Activated naive CD4-positive, alpha-beta T cell treated with anti-CD3 and anti-CD28 coated beads for 36 hours (primary cell): ENCODE results near the gene ITPRIP. TPM values are rescaled to one million over a fixed set of nuclear protein-coding genes. Genes with fewer than 3 reads are reported as not detected.

Source experiments
- CTCF ChIA-PET: fragments of 350-600 bp; sonication (Branson Sonifier 250); formaldehyde crosslinking; loops from one replicate; lab custom pipeline; 2021; ENCODE audit warnings: antibody characterized with exemption; lab: Charles Lee
- DNase-seq: peaks from one replicate; pipeline ENCODE4 v3.0.0-alpha.2; 2020
- H3K27ac Mint-ChIP-seq: one replicate; pipeline ENCODE4 v1.8.0; 2021; ENCODE audit warnings: mild to moderate bottlenecking, mixed read lengths
- H3K27me3 Mint-ChIP-seq: one replicate; pipeline ENCODE4 v1.8.0; 2021; ENCODE audit warnings: low read depth, mixed read lengths
- H3K36me3 Mint-ChIP-seq: one replicate; pipeline ENCODE4 v1.8.0; 2021; ENCODE audit warnings: low read depth, mixed read lengths
- H3K4me1 Mint-ChIP-seq: one replicate; pipeline ENCODE4 v1.8.0; 2021; ENCODE audit warnings: low read depth, mixed read lengths
- H3K4me3 Mint-ChIP-seq: one replicate; pipeline ENCODE4 v1.8.0; 2021; ENCODE audit warnings: mild to moderate bottlenecking, moderate library complexity, mixed read lengths
- H3K9me3 Mint-ChIP-seq: one replicate; pipeline ENCODE4 v1.8.0; 2021; ENCODE audit warnings: mixed read lengths
- intact Hi-C: fragments of 100-400 bp; cut with micrococcal nuclease; formaldehyde crosslinking; loops from one replicate; pipeline ENCODE4 v1.15.1; 2023
- total RNA-seq, 2 experiments: library from RNA; stranded (reverse); gene quantifications; one replicate each; pipeline ENCODE4 v1.2.3, GENCODE V29; 2021

Gene ITPRIP
- total RNA-seq, 2 experiments from 2014 or later: 24.5 to 25.3 TPM

- H3K36me3 Mint-ChIP-seq: no peaks in the 10 kb centered on the region
- H3K27me3 Mint-ChIP-seq: peaks cover 3% of the 10 kb centered on the region
- intact Hi-C loops: no loop called here
- no peak for DNase-seq
- H3K9me3 Mint-ChIP-seq: no peaks in the 10 kb centered on the region
- CTCF ChIA-PET: interaction anchor here (7.0 to 14.9 kb wide), 2 partner anchors 11 to 61 kb away, joined by 173 to 195 read pairs; no protein-coding TSS in a partner anchor
- no peak overlapping the region for H3K27ac Mint-ChIP-seq
- H3K4me1 Mint-ChIP-seq: peaks cover 15% of the 10 kb centered on the region
- H3K4me3 Mint-ChIP-seq: no peak overlapping the region
Measured at GRCh38 chr10:104288355-104288754, 49.9 kb downstream of the ITPRIP start.

DNA sequence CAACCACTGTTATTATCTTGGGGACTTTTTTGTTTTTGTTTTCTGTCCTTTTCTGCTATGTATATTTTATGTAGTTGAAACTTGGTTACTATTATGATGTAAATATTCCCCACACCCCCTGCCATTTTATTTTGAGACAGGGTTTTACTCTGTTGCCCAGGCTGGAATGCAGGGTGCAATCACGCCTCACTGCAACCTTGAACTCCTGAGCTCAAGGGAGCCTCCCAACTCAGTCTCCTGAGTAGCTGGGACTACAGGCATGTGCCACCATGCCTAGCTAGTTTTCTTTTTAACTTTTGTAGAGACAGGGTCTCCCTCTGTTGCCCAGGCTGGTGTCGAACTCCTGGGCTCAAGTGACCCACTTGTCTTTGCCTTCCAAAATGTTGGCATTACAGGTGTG is 51.3 kb downstream of the ITPRIP start:
- intact Hi-C loops: no loop called here
- Mint-ChIP-seq H3K4me1 (peaks cover 6% of the 10 kb centered on the region), H3K9me3 (no peaks in the 10 kb centered on the region), H3K27ac (no peak overlapping the region), H3K4me3 (no peak overlapping the region), H3K36me3 (no peaks in the 10 kb centered on the region), H3K27me3 (peaks cover 3% of the 10 kb centered on the region)
- CTCF ChIA-PET: interaction anchor here (1.4 to 14.9 kb wide), 5 partner anchors 9 to 64 kb away, joined by 3 to 195 read pairs (median 5); no protein-coding TSS in a partner anchor
- DNase-seq: no peak

DNA sequence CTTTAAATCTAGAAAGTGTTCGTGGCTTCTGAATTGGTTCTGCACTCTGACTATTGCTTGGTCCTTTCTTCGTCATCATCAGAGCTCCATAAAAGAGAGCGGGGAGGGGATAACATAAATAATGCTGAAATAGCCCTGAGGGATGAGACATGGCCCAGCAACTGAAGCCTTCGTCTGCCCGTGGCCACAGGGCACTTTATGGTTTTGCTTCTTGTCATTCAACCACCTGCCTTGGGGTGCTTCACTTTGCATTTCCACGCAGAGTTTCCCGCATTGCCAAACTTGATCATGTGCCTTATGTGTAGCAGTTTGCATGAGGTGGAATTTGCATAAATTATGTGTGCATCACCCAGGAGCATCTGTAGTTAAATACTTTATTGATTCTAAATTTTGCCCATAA is 53.4 kb downstream of the ITPRIP start:
- H3K4me1 Mint-ChIP-seq: no peaks in the 10 kb centered on the region
- H3K9me3 Mint-ChIP-seq: no peaks in the 10 kb centered on the region
- no peaks in the 10 kb centered on the region for H3K27me3 Mint-ChIP-seq
- H3K4me3 Mint-ChIP-seq: no peak overlapping the region
- no peak for DNase-seq
- H3K27ac Mint-ChIP-seq: no peak overlapping the region
- intact Hi-C loops: no loop called here
- CTCF ChIA-PET: interaction anchor here (0.5 to 14.9 kb wide), 3 partner anchors 8 to 661 kb away, joined by 3 to 195 read pairs (median 9); no protein-coding TSS in a partner anchor
- H3K36me3 Mint-ChIP-seq: no peaks in the 10 kb centered on the region

- CTCF ChIA-PET: interaction anchor here (1.7 to 8.9 kb wide), 3 partner anchors 8 to 69 kb away, joined by 4 to 195 read pairs (median 84); no protein-coding TSS in a partner anchor
- Mint-ChIP-seq H3K27me3 (no peaks in the 10 kb centered on the region), H3K4me1 (no peaks in the 10 kb centered on the region), H3K36me3 (no peaks in the 10 kb centered on the region), H3K9me3 (no peaks in the 10 kb centered on the region), H3K4me3 (no peak overlapping the region), H3K27ac (no peak overlapping the region)
- intact Hi-C loops: no loop called here
- DNase-seq: no peak
Measured at GRCh38 chr10:104281694-104282093, 56.6 kb downstream of the ITPRIP start.

GRCh38 chr10:104279550-104280259 is 58.6 kb downstream of the ITPRIP start:
- no peak for DNase-seq
- Mint-ChIP-seq H3K9me3 (no peaks in the 10 kb centered on the region), H3K27me3 (peaks cover 9% of the 10 kb centered on the region), H3K36me3 (no peaks in the 10 kb centered on the region), H3K4me3 (no peak overlapping the region), H3K27ac (no peak overlapping the region), H3K4me1 (peaks cover 2% of the 10 kb centered on the region)
- CTCF ChIA-PET: interaction anchor here (1.5 to 8.9 kb wide), 3 partner anchors 10 to 74 kb away, joined by 5 to 195 read pairs (median 84); partner anchors contain the start of gene CFAP58
- intact Hi-C loops: no loop called here

DNA sequence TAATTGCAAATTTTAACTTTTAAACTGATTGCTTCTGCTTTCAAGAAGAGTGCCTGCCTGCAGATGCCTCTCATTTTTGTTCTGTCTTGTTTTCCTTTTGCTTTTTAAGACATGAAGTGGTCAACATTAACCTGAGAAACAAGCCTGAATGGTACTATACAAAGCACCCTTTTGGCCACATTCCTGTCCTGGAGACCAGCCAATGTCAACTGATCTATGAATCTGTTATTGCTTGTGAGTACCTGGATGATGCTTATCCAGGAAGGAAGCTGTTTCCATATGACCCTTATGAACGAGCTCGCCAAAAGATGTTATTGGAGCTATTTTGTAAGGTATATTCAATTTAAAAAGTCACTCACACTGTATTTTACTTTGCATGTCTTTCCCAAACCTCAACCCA is 60.5 kb downstream of the ITPRIP start:
- no peak for DNase-seq
- H3K36me3 Mint-ChIP-seq: no peaks in the 10 kb centered on the region
- no peak overlapping the region for H3K27ac Mint-ChIP-seq
- peaks cover 6% of the 10 kb centered on the region for H3K4me1 Mint-ChIP-seq
- no peaks in the 10 kb centered on the region for H3K9me3 Mint-ChIP-seq
- intact Hi-C loops: no loop called here
- CTCF ChIA-PET: interaction anchor here (0.6 to 8.9 kb wide), 3 partner anchors 12 to 90 kb away, joined by 3 to 195 read pairs (median 84); no protein-coding TSS in a partner anchor
- H3K27me3 Mint-ChIP-seq: peaks cover 9% of the 10 kb centered on the region
- no peak overlapping the region for H3K4me3 Mint-ChIP-seq

GRCh38 chr10:104276192-104276591 is 62.1 kb downstream of the ITPRIP start:
- CTCF ChIA-PET: interaction anchor here (0.8 to 8.9 kb wide), 12 partner anchors 14 to 391 kb away, joined by 3 to 195 read pairs (median 26); partner anchors contain the start of genes CFAP58 and GSTO1
- Mint-ChIP-seq H3K27me3 (peaks cover 9% of the 10 kb centered on the region), H3K4me1 (peaks cover 6% of the 10 kb centered on the region), H3K9me3 (no peaks in the 10 kb centered on the region), H3K4me3 (no peak overlapping the region), H3K36me3 (no peaks in the 10 kb centered on the region), H3K27ac (no peak overlapping the region)
- intact Hi-C loops: no loop called here
- DNase-seq: no peak

GRCh38 chr10:104274762-104275721 is 63.2 kb downstream of the ITPRIP start:
- DNase-seq: peak; percentile 63
- intact Hi-C loops: loop anchor here (1.0 kb wide), 1 partner anchor 75 kb away; no protein-coding TSS in a partner anchor
- no peak overlapping the region for H3K27ac Mint-ChIP-seq
- H3K27me3 Mint-ChIP-seq: peaks cover 9% of the 10 kb centered on the region
- H3K36me3 Mint-ChIP-seq: no peaks in the 10 kb centered on the region
- H3K9me3 Mint-ChIP-seq: no peaks in the 10 kb centered on the region
- CTCF ChIA-PET: interaction anchor here (0.6 to 8.9 kb wide), 43 partner anchors 10 to 561 kb away, joined by 3 to 195 read pairs (median 4); partner anchors contain the start of genes CFAP43, CFAP58, GSTO1 and ITPRIP
- peaks cover 6% of the 10 kb centered on the region for H3K4me1 Mint-ChIP-seq
- peak overlapping the region; percentile 65 for H3K4me3 Mint-ChIP-seq

DNA sequence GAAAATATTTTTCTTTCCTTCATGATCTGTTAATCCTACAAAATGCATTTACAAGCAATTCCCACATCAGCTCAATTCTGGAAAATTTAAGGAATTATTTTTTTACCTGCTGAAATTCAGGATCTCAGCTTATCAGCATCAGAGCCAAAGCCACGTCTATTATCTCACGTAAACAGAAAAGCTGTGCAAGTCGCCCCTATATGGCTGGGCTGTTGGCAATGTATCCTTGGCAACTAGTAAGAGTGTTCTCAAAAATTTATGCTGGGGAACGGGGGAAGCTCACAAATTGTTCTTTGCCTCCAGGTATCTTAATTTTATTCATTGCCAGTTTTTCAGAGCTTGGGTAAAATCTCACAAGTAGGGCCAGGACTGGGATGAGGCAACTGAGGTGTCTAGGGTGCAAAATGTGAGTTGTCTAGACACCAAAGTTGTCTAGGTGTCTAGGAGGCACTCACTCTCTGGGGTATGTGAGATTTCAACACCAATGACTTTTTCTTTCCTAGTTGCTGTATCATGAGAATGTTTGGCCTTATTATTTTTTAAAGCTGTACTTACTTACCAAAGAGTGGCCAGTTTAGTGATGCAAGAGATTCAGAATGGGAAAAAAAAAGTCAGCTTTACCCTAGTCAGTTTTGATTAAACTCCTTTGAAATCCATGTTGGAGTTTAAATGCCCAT is 64.2 kb downstream of the ITPRIP start:
- no peak for DNase-seq
- intact Hi-C loops: loop anchor here (1.0 kb wide), 1 partner anchor 76 kb away; no protein-coding TSS in a partner anchor
- Mint-ChIP-seq H3K4me3 (peak overlapping the region; percentile 65), H3K9me3 (no peaks in the 10 kb centered on the region), H3K36me3 (no peaks in the 10 kb centered on the region), H3K27me3 (peaks cover 9% of the 10 kb centered on the region), H3K4me1 (peaks cover 9% of the 10 kb centered on the region), H3K27ac (no peak overlapping the region)
- CTCF ChIA-PET: interaction anchor here (0.6 to 8.9 kb wide), 38 partner anchors 9 to 560 kb away, joined by 3 to 195 read pairs (median 5); partner anchors contain the start of genes CFAP43, CFAP58, GSTO1 and ITPRIP

DNA sequence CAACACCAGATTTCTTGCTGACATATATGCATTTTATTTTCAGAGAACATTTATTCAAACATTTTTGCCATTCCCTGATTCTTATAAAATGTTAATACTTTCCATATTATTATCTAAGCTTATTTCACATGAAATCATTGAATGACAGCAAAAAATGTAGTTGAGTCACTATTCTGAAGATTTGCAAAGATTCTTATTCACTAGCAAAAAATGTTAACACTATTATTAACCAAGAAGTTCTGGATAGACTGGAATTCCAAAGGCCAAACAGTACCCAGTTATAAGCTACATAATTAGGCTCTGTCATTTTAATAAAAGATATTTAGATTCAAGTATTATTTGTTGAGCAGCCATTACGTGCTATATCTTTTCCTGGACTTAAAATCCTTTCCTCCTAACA is 65.0 kb downstream of the ITPRIP start:
- Mint-ChIP-seq H3K27me3 (peaks cover 9% of the 10 kb centered on the region), H3K27ac (no peak overlapping the region), H3K4me1 (peaks cover 9% of the 10 kb centered on the region), H3K9me3 (no peaks in the 10 kb centered on the region), H3K36me3 (peaks cover 6% of the 10 kb centered on the region), H3K4me3 (no peak overlapping the region)
- no peak for DNase-seq
- CTCF ChIA-PET: interaction anchor here (0.6 to 8.9 kb wide), 18 partner anchors 8 to 269 kb away, joined by 3 to 195 read pairs (median 8); partner anchors contain the start of genes CFAP43, CFAP58 and GSTO1
- intact Hi-C loops: no loop called here
